Activated naive CD8-positive, alpha-beta T cell treated with anti-CD3 and anti-CD28 coated beads, Interleukin-2, amount 50 U/mL, for 16 hours (primary cell): ENCODE results near the gene PROCA1.
"Not testable (repeated sequence)": the region's sequence is repeated elsewhere in the genome, so short reads cannot be mapped to it uniquely, and the experiment has no call there.

ENCODE experiments used
- DNase-seq: peaks from one replicate; pipeline ENCODE4 v3.0.0-alpha.2; 2020; ENCODE audit warnings: low read depth, low spot score

The PROCA1 gene

DNA sequence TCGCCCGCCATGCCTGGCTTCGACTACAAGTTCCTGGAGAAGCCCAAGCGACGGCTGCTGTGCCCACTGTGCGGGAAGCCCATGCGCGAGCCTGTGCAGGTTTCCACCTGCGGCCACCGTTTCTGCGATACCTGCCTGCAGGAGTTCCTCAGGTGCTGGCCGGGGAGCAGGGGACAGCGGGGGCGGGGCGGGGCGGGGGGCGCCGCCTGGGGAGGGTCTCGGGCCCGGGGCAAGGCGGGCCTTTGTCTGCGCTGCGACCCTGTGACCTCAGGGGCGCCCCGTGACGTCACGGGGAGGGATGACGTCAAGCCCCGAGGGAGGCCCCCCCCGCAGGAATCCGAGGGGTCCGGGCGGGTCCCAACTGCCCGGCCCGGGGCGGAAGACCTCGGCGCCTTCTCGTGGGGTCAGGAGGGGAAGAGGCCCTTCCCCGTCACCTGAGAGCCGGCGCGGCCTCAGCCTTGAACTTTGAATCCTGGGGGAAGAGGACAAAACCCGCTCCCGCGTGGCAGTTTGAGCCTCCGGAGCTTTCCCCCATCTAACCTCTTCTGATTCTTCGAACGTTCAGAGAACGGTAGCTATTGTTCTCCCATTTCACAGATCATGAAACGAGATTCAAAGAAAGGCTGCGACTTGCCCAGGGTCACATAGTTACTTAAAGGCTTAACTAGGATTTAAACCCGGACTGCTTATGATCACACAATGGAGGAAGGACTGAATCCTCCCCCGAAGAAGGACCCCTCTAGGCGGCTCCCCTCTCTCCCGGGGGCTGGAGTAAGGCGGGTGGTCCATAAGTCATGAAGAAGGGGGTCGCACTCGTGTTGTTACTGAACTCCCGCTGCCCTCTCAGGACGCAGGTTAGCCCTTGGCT is 32.6 kb upstream of the PROCA1 start:
- peak; percentile 46 for DNase-seq

DNA sequence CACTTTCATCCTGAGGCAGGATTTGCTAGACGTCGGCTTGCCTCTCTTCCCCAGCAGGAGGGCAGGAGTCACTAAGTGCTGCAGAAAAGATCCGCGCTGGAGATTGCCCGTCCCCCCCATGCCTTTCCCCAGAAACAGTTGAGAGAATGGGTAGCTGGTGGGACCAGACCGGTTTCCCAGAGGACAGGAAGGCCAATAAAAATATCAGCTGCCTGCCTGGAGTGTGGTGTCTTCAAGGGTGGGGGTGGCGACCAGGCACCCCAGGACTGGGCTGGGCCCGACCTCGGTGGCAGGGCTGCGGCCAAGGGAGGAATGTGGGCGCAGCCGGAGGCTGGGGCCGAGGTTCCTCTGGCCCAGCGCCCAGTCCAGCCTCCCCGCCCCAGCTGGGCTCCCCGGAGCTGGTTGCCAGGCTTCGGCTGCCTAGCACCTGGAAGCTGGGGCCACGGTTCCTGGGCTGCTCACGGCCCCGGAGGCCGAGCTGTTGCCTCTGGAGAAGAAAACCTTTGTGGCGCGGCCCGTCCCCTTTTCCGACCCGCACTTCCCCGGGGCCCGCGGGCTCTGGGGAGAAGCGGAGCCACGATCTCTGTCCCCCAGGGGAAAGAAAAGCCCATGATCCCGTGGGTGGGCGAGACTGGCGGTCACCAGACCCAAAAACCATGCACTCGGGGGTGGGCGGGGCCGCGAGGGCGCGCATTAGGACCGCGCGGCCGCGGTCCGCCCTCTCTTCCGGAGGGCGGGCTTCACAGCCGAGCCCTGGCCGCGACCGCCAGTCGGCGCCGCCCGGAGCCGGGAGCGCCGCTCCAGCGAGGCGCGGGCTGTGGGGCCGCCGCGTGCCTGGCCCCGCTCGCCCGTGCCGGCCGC is 31.8 kb upstream of the PROCA1 start, which contains the start of gene TRAF4:
Gene TRAF4, plus strand, starts transcription at position 769 of the 861 bp plus-strand sequence. CDS start 102 bp downstream, outside the sequence.
- DNase-seq: peak; percentile 56

DNA sequence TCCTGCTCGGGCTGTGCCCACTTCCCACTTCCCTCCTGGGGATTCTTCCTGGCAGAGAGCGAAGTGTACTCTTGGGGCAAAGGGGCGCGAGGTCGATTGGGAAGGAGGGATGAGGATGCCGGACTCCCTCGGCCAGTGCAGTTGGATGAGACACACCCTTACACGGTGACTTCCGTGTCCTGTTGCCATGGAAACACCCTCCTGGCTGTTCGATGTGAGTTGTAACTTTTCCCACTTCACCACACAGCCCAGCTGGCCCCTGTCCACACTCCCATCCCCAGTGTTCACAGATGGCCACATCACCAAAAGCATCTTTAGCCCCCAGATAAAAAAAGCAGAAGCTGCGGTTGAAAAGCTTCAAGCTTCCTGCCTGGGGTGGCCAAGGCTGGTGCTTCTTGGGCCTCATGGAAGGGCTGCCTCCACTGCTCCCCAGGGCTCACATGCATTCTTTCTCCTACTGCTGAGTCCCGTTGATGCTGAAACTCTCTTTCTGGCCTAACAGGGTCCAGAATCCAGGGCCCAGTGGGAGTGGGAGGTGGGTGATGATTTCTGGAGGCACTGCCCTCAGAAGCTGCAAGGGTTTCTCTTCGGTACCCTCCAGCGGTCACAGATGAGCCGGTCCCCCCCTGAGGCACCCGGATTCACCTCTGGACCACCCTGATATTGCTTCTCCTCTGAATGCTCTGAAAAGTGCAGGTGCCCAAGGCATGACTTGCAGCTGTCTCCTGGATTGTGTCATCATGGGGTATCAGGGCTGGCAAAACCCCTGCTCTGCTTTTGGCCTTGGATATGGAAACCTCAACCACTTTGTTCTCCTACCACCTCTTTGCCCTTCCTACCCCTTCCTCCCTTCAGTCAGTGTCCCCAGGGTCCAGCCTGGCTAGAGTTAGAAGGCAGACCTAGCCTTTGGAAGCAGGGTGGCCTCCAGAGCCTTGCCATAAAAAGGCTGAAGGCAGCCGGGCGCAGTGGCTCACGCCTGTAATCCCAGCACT is 30.0 kb upstream of the PROCA1 start:
- no peak for DNase-seq

DNA sequence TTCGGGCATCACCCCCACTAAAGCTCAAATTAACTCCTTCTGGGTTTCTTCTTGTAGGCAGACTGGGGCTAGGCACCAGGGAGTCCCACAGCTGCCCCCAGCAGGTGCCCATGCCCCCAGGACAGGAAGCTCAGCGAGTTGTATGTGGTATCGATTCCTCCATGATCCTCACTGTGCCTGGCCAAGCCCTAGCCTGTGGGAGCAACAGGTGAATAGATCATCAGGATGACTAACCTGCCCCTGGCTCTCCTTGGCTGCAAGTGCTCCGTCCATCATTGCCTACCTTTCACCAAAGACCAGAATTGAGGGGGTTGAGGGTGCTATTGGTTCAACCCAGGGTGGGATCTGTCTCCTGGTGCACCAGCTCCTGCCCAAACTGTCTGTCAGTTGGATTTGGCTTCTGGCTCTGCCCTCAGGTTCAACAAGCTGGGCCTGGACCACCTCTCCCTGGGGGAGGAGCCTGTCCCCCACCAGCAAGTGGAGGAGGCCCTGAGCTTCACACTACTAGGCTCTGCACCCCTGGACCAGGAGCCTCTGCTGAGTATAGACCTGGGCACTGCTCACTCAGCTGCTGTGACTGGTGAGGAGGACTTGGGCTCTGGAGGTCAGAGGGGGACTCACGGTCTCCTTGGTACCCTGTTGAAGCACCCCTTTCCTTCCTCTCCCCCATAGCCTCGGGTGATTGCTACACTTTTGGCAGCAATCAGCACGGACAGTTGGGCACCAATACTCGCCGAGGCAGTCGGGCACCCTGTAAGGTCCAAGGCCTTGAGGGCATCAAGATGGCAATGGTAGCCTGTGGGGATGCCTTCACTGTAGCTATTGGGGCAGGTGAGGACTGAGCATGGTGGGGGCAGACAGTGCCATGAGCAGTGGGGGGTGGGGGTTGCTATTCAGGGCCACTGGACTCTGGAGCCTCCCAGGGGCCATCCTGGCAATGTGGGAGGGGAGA is 29.0 kb upstream of the PROCA1 start:
- no peak for DNase-seq

DNA sequence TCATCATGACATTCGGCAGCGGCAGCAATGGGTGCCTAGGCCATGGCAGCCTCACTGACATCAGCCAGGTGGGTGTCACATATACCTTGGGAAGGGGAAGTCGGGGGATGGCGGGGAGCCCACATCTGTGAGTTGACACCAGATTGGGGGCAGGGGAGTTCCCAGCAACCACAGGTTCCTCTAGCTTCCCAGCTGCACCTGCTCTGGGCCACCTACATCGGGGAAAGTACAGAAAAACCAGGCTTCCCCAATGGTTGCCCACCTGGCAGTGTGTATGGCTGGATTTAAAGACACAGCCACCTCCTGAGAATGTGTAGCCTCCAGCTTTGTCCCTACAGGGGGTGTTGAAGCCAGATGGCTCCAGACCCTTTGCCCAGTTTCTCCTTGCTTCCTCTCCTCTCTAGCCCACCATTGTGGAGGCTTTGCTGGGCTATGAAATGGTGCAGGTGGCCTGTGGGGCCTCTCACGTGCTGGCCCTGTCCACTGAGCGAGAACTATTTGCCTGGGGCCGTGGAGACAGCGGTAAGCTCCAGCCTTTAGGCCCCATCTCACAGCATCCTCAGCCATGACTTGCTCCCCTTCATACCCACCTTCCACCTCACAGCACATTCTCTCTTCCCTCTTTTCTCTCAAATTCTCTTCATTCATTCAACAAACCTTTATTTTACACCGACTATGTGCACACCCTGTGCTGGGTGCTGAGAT is 27.1 kb upstream of the PROCA1 start:
- peak; percentile 45 for DNase-seq

DNA sequence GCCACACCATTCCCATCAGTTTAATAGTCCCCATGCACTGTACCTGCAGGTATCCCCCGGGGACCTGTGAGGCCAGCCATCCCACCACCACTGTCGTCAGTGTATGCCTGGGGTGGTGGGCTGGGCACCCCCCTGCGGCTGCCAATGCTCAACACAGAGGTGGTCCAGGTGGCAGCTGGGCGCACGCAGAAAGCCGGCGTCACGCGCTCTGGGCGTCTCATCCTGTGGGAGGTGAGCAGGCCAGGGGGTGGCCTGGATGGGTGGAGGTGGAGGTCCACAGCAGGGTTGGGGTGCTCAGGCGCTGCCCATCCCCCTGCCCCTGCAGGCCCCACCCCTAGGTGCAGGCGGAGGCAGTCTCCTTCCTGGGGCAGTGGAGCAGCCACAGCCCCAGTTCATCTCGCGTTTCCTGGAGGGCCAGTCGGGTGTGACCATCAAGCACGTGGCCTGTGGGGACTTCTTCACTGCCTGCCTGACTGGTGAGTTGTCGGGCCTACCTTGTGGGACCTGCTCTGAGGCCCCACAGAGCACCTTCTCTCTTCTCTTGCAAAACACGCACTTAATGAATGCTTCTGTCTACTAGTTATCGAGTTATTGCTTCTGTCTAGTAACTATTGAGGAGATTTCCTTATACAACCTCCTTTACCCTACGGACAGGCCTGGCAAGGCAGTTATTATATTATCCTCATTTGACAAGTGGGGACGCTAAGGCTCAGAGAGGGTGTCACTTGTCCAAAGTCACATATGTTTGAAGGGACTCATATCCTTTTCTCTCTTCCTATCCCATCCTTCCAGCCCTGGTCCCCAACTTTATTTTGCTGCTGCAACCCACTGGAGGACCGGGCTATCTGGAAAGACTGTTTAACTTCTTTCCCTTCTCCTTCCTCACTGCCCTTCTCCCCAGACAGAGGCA is 26.3 kb upstream of the PROCA1 start:
- no peak for DNase-seq

DNA sequence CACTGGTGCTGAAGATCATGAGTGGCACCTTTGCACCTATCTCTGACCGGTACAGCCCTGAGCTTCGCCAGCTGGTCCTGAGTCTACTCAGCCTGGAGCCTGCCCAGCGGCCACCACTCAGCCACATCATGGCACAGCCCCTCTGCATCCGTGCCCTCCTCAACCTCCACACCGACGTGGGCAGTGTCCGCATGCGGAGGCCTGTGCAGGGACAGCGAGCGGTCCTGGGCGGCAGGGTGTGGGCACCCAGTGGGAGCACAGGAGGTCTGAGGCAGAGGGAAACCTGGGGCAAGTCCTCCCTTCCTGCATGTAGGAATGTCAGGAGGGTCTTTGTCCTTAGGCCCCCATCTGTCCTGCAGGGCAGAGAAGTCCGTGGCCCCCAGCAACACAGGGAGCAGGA is 25.6 kb upstream of the PROCA1 start:
- DNase-seq: no peak

DNA sequence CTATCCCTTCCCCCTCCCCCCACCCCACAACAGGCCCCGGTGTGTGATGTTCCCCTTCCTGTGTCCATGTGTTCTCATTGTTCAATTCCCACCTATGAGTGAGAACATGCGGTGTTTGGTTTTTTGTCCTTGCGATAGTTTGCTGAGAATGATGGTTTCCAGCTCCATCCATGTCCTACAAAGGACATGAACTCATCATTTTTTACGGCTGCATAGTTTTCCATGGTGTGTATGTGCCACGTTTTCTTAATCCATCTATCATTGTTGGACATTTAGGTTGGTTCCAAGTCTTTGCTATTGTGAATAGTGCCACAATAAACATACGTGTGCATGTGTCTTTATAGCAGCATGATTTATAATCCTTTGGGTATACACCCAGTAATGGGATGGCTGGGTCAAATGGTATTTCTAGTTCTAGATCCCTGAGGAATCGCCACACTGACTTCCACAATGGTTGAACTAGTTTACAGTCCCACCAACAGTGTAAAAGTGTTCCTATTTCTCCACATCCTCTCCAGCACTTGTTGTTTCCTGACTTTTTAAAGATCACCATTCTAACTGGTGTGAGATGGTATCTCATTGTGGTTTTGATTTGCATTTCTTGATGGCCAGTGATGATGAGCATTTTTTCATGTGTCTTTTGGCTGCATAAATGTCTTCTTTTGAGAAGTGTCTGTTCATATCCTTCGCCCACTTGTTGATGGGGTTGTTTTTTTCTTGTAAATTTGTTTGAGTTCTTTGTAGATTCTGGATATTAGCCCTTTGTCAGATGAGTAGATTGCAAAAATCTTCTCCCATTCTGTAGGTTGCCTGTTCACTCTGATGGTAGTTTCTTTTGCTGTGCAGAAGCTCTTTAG is 24.5 kb upstream of the PROCA1 start:
- DNase-seq: not testable (repeated sequence)

DNA sequence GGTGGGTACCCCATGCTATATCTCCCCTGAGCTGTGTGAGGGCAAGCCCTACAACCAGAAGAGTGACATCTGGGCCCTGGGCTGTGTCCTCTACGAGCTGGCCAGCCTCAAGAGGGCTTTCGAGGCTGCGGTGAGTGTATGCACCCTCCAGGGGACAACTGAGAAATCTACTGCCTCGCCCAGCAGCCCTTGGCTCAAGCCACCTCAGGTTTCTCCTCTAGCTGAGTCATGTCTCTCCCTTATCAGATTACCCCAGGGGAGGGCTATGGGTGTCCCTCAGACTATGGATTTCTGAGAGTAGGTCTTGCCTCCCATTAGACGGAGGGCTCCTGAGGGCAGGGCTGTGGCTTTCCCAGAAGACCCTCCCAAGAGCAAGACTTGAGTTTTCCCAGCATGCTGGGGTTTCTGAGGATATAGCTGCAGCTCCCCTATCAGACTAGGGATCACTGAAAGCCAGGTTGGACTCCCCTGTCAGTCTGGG is 23.6 kb upstream of the PROCA1 start:
- DNase-seq: no peak

DNA sequence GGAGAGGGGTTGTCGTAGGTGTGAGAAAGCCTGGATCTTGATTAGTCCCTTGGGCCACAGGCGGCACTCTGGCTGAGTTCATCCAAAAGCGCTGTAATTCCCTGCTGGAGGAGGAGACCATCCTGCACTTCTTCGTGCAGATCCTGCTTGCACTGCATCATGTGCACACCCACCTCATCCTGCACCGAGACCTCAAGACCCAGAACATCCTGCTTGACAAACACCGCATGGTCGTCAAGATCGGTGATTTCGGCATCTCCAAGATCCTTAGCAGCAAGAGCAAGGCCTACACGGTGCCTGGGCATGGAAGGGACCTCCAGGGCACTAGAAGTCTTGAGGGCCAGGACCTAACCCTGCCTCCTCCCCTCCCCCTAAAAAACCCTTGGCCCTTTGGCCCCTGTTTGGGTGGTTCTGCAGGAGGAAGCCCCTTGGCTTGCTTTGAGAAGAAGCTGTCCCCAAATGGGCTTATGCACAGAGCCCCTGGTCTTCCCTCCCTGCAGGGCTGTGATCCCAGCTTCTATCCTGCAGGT is 23.1 kb upstream of the PROCA1 start:
- DNase-seq: no peak

DNA sequence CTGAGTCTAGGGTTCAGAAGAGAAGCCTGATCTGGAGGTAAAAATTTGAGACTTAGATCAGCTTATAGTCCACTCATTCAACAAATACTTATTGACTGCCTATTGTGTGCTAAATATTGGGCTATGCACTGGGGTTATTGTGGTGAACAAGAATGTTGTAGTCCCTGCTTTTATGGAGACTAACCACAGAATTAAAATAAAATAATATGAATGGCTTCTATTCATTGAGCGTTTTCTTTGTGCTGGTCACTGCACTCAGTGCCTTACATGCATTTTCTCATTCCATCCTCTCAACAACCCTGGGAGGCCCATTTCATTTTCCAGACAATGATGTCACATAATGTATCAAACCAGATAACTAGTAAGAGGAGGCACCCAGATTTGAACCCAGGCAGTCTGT is 21.7 kb upstream of the PROCA1 start:
- DNase-seq: no peak

DNA sequence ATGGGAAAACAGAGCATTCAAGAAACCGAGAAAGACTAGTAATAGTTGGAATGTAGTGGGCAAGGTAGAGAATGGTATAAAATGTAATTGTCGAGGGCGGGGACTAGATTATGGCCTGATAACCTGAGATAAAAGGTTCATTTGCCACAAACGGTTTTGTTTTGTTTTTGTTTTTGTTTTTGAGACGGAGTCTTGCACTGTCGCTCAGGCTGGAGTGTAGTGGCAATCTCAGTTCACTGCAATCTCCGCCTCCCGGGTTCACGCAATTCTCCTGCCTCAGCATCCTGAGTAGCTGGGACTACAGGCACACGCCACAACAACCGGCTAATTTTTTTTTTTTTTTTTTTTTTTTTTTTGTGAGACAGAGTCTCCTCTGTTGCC is 18.3 kb upstream of the PROCA1 start:
- no peak for DNase-seq

DNA sequence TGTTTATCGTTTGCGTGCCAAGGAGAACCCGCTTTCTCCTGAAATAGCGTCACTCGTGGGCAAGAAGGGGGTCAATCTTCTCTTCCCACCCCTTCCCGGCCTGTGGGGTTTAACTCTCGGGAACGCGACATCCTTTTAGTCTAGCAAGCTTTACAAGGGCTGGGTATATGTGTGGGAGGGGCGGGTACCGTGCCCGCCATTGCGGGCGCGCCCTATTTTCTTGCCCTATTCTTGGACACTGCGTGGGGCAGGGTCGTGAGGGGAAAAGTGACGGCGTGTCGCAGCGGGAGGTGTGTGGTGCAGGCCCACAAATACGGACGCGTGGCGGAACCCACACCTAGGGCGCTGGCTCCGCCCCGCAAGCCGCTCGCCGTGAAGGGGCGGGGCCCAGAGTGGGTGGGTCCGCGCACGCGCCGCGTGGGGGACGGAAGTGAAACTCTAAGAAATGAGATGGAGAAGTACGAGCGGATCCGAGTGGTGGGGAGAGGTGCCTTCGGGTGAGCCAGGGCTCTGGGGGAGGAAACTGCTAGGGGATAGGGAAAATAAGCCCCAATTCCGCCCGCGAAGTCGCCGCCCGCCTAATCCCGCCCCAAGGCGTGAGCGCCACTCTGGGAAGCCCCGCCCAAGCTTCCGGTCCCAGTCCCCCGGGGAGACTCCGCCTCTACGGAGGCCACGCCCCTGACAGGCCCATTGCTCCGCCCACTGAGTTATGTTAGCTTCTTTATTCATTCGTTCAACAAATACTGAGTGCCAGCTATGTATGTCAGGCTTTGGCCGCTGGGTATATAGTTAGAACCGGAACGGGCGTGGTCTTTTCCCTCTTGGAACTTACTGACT is 16.9 kb upstream of the PROCA1 start, which contains the start of gene NEK8:
Gene NEK8, plus strand, starts transcription at position 425 of the 837 bp plus-strand sequence. Its CDS starts 26 bp downstream, at position 451.
- peak; percentile 95 for DNase-seq

DNA sequence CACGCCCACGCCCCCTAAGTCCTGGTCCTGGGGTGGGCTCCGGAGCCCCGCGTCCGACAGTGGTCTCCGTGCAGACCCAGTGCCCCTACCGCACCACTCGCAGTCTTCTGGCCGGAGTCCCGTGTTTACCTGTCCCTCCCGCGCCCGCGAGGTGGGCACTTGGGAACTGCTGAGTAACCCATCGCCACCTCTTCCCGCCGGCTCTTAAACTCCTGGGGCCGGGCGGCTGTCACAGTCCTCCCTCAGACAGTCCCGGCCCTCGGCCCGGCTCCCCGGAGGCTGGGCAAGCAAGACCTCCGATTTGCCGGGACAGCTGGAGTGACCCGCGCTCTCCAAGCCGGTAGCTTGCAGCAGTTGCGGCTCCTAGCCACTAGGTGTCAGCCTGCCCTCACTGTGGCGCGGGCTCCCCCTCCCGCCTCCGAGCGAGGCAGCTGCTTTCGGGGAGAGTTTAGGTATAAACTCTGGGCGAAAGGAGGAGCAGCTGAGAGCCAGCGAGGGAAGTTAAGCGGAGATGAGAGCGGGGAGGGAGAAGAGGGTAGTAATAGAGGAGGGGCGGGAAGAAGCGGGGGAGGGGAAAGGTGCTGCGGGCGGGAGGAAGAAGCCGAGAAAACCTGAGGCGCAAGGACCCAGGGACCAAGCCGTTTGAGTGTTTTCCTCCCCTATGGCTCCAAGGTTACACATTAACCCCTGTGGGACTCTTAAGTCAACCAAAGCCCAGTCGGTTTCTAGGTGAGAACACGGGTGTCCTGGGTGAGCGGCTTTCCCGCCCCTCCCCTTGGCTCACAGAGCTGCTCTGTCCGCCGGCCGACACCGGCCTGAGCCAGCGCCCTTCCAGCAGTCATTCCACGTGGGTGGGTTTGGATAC is 15.2 kb upstream of the PROCA1 start:
- DNase-seq: peak; percentile 78

DNA sequence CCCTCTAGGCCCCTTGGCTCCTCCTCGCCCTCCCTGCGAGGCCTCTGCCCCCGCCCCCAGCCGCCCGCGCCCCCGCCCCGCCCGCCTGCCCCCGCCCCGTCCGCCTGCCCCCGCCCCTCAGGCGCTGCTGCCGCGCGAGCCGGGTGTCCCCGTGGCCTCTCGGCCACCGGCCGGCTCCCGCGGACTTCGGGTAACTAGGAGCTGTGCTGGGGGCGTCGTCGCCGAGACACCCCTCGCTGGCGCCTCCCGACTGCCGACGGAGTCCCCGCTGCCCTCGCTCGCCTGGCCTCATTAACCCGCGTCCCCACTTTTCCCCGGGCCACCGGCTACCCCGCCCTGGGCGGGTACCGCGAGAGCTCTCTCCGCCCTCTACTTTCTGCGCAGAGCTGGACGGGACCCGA is 14.5 kb upstream of the PROCA1 start, which contains the start of gene TLCD1:
Gene TLCD1, minus strand, starts transcription at position 8 of the 401 bp plus-strand sequence. CDS start 136 bp downstream, outside the sequence.
- DNase-seq: peak; percentile 48
